GM21723 (cell line): ENCODE data around the gene MYRF.
A peak's percentile ranks its signal among the peaks of the same experiment; 100 is the strongest.

Experiments
- ATAC-seq: cut with Tn5 transposase; IDR thresholded peaks from one replicate; pipeline ENCODE4 v1.9.1; 2021; ENCODE audit warnings: mild to moderate bottlenecking, moderate library complexity; ENCODE audit not compliant: unreplicated experiment

The MYRF gene

GRCh38 chr11:61792310-61793082 lies 40.1 kb downstream of the MYRF start, which contains the start of the genes FEN1 and TMEM258:
FEN1 (plus strand) TSS chr11:61792911; CDS start chr11:61795362, 2,451 bp downstream.
TMEM258 (minus strand) TSS chr11:61792599; CDS start chr11:61792558, 41 bp downstream.
- peak; percentile 87 for ATAC-seq

- ATAC-seq: no peak
Observed at GRCh38 chr11:61793083-61793828, 40.8 kb downstream of the MYRF start.

- no peak for ATAC-seq
Observed at GRCh38 chr11:61793829-61794204, 41.4 kb downstream of the MYRF start.

- ATAC-seq: no peak
Observed at GRCh38 chr11:61794579-61794978, 42.1 kb downstream of the MYRF start.

- no peak for ATAC-seq
Observed at GRCh38 chr11:61795459-61795858, 43.0 kb downstream of the MYRF start.

- ATAC-seq: no peak
Observed at GRCh38 chr11:61795876-61796526, 43.6 kb downstream of the MYRF start.

GRCh38 chr11:61797263-61797944 lies 45.0 kb downstream of the MYRF start:
- ATAC-seq: no peak

- no peak for ATAC-seq
Observed at GRCh38 chr11:61799665-61800284, 47.3 kb downstream of the MYRF start.

- no peak for ATAC-seq
Observed at GRCh38 chr11:61800331-61801281, 48.2 kb downstream of the MYRF start.

GRCh38 chr11:61802605-61803004 lies 50.2 kb downstream of the MYRF start:
- no peak for ATAC-seq

GRCh38 chr11:61803889-61804647 lies 51.6 kb downstream of the MYRF start:
- no peak for ATAC-seq

GRCh38 chr11:61805146-61805545 lies 52.7 kb downstream of the MYRF start:
- ATAC-seq: no peak

- ATAC-seq: no peak
Observed at GRCh38 chr11:61806785-61807184, 54.3 kb downstream of the MYRF start.

GRCh38 chr11:61810671-61811175 lies 58.3 kb downstream of the MYRF start:
- no peak for ATAC-seq

- ATAC-seq: no peak
Observed at GRCh38 chr11:61811831-61812230, 59.4 kb downstream of the MYRF start.

- ATAC-seq: no peak
Observed at GRCh38 chr11:61812736-61813411, 60.4 kb downstream of the MYRF start.

GRCh38 chr11:61814247-61814957 lies 62.0 kb downstream of the MYRF start:
- ATAC-seq: no peak
